Measurements from ENCODE around the gene SCRN2. TPM values are rescaled to one million over a fixed set of nuclear protein-coding genes. Genes with fewer than 3 reads are reported as not detected.

The SCRN2 gene
- total RNA-seq, 1 donor from 2014 or later = 33.1 TPM

- H3K27ac ChIP-seq = no peak overlapping the region
- TF ChIP-seq POLR2AphosphoS5 (IDR thresholded peaks at IDR 0.05; ENCODE audit: insufficient read depth in 1 of 2, low read depth in 1 of 2) (no peak), CTCF (IDR thresholded peaks at IDR 0.05) (no peak), POLR2A (IDR thresholded peaks at IDR 0.05) (no peak)
- no peak overlapping the region for H3K4me3 ChIP-seq
- H3K4me1 ChIP-seq = peaks cover 30% of the 10 kb centered on the region
- no peak for DNase-seq (ENCODE audit: extremely low spot score in 2 of 2)
- H3K27me3 ChIP-seq = no peaks in the 10 kb centered on the region
- intact Hi-C loops (cut with DNase I) = no loop called here
- no peaks in the 10 kb centered on the region for H3K9me3 ChIP-seq
- no peaks in the 10 kb centered on the region for H3K36me3 ChIP-seq
Observed at GRCh38 chr17:47848198-47848513, 7.1 kb upstream of the SCRN2 start.

GRCh38 chr17:47847341-47848197, 6.5 kb upstream of the SCRN2 start:
- Histone ChIP-seq H3K36me3 (no peaks in the 10 kb centered on the region), H3K4me1 (peaks cover 32% of the 10 kb centered on the region), H3K27ac (no peak overlapping the region), H3K4me3 (no peak overlapping the region), H3K27me3 (no peaks in the 10 kb centered on the region), H3K9me3 (no peaks in the 10 kb centered on the region)
- no peak for DNase-seq (ENCODE audit: extremely low spot score in 2 of 2)
- TF ChIP-seq POLR2A (IDR thresholded peaks at IDR 0.05) = no peak
- TF ChIP-seq CTCF (IDR thresholded peaks at IDR 0.05) = no peak
- TF ChIP-seq POLR2AphosphoS5 (IDR thresholded peaks at IDR 0.05; ENCODE audit: insufficient read depth in 1 of 2, low read depth in 1 of 2) = no peak
- intact Hi-C loops (cut with DNase I) = no loop called here

- DNase-seq (ENCODE audit: extremely low spot score in 2 of 2) = no peak
- no peaks in the 10 kb centered on the region for H3K9me3 ChIP-seq
- H3K4me1 ChIP-seq = peaks cover 30% of the 10 kb centered on the region
- no peaks in the 10 kb centered on the region for H3K27me3 ChIP-seq
- intact Hi-C loops (cut with DNase I) = no loop called here
- H3K27ac ChIP-seq = no peak overlapping the region
- TF ChIP-seq POLR2AphosphoS5 (IDR thresholded peaks at IDR 0.05; ENCODE audit: insufficient read depth in 1 of 2, low read depth in 1 of 2) (no peak), CTCF (IDR thresholded peaks at IDR 0.05) (no peak)
- H3K36me3 ChIP-seq = no peaks in the 10 kb centered on the region
- no peak overlapping the region for H3K4me3 ChIP-seq
Observed at GRCh38 chr17:47846716-47847340, 5.8 kb upstream of the SCRN2 start.

GRCh38 chr17:47845716-47846075, 4.6 kb upstream of the SCRN2 start:
- Histone ChIP-seq H3K36me3 (no peaks in the 10 kb centered on the region), H3K4me1 (peaks cover 27% of the 10 kb centered on the region), H3K27me3 (no peaks in the 10 kb centered on the region), H3K9me3 (no peaks in the 10 kb centered on the region), H3K27ac (no peak overlapping the region), H3K4me3 (no peak overlapping the region)
- no peak for DNase-seq (ENCODE audit: extremely low spot score in 2 of 2)
- intact Hi-C loops (cut with DNase I) = no loop called here
- no peak for TF ChIP-seq CTCF (IDR thresholded peaks at IDR 0.05)
- no peak for TF ChIP-seq POLR2A (IDR thresholded peaks at IDR 0.05)
- TF ChIP-seq POLR2AphosphoS5 (IDR thresholded peaks at IDR 0.05; ENCODE audit: insufficient read depth in 1 of 2, low read depth in 1 of 2) = no peak
